ENCODE measurements around the gene OSBPL3. TPM values are rescaled to one million over a fixed set of nuclear protein-coding genes. Genes with fewer than 3 reads are reported as not detected.

OSBPL3 gene
- total RNA-seq, 6 experiments from 2014 or later, result 49.7 to 68.8 (median 63.2) TPM

DNA sequence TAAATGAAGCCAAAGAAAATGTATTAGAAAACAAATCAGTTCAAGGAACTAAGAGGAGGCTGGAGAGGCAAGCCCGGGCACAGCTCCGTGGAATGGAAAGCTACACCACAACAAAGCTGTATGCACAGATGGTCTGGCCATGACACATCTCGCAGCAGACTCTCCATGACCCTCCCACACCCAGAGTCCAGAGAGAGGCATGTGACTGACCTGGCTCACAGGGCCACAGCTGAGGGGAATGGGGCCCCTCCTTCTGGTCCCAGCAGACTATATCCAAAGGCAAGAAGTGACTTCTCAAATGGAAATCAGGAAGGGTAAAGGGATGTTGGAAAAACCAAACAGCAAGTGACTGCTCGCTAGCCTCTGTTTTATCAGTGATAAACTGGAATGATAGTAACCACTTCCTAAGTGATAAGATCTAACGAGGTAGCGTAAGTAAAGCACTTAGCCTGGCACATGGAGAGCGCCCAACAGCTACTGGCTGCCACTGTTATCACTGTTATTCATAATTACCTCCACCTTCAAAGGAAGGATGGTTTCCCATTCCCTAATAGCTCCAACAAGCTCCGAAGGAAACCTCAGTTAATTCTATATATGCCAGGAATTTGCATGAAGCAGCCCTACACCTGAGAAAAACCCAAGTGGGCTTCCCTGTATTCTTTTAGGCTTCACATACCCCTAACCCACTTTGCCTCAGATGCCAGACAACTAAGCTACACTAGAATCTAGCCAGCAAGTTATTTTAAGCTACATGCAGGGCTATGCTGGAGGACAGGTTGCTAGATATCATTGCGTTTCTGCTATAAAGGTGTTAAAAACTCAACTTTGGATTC, 8.4 kb downstream of the OSBPL3 start:
- Mint-ChIP-seq H3K36me3 (ENCODE audit: low read depth) (peaks cover 35% of the 10 kb centered on the region), H3K27me3 (ENCODE audit: insufficient read depth) (no peaks in the 10 kb centered on the region), H3K9me3 (no peaks in the 10 kb centered on the region), H3K27ac (peak overlapping the region; percentile 92), H3K4me3 (peak overlapping the region; percentile 73), H3K4me1 (ENCODE audit: low read depth) (peaks cover 95% of the 10 kb centered on the region)
- DNase-seq, result peak; percentile 91
- TF ChIP-seq, protein P1, sequence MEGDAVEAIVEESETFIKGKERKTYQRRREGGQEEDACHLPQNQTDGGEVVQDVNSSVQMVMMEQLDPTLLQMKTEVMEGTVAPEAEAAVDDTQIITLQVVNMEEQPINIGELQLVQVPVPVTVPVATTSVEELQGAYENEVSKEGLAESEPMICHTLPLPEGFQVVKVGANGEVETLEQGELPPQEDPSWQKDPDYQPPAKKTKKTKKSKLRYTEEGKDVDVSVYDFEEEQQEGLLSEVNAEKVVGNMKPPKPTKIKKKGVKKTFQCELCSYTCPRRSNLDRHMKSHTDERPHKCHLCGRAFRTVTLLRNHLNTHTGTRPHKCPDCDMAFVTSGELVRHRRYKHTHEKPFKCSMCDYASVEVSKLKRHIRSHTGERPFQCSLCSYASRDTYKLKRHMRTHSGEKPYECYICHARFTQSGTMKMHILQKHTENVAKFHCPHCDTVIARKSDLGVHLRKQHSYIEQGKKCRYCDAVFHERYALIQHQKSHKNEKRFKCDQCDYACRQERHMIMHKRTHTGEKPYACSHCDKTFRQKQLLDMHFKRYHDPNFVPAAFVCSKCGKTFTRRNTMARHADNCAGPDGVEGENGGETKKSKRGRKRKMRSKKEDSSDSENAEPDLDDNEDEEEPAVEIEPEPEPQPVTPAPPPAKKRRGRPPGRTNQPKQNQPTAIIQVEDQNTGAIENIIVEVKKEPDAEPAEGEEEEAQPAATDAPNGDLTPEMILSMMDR (IDR thresholded peaks at IDR 0.05), result no peak

DNA sequence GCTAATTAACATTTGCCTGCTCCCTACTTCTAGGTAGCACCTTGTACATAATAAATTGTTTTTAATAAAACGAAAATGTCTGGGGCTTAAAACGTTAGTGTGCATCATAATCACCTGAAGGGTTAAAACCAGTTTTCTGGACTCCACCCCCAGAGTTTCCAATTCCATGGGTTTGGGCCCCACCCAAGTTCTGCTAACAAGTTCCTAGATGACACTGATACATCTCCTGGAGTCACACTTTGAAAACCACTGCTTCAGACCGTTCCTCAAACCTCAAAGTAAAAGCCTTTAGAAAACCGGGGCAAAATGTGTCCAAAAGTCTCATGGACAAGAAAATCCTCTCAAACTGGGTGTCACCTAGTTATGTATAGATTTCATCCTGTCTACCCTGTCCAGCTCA, 9.3 kb downstream of the OSBPL3 start:
- H3K4me1 Mint-ChIP-seq (ENCODE audit: low read depth), result peaks cover 95% of the 10 kb centered on the region
- peak overlapping the region; percentile 92 for H3K27ac Mint-ChIP-seq
- DNase-seq, result no peak
- peak overlapping the region; percentile 73 for H3K4me3 Mint-ChIP-seq
- H3K36me3 Mint-ChIP-seq (ENCODE audit: low read depth), result peaks cover 35% of the 10 kb centered on the region
- H3K27me3 Mint-ChIP-seq (ENCODE audit: insufficient read depth), result no peaks in the 10 kb centered on the region
- TF ChIP-seq, protein P1 (IDR thresholded peaks at IDR 0.05), result no peak
- H3K9me3 Mint-ChIP-seq, result no peaks in the 10 kb centered on the region

DNA sequence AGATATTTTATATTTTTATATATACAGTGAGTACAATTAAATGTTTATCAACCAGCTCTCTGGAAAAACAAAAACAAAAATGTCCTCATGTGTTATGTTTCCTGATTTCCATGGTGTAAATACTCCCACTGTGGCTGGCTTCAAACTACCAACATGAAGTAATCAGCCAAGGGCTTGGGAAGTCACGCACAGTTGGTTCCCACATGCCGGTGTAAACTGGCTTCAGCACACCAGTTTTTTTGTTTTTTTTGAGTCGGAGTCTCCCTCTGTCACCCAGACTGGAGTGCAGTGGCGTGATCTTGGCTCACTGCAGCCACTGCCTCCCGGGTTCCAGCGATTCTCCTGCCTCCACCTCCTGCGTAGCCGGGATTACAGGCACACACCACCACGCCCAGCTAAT, 11.8 kb downstream of the OSBPL3 start:
- H3K36me3 Mint-ChIP-seq (ENCODE audit: low read depth), result peaks cover 25% of the 10 kb centered on the region
- H3K27ac Mint-ChIP-seq, result no peak overlapping the region
- no peak for DNase-seq
- H3K4me3 Mint-ChIP-seq, result no peak overlapping the region
- H3K4me1 Mint-ChIP-seq (ENCODE audit: low read depth), result peaks cover 92% of the 10 kb centered on the region
- TF ChIP-seq, protein P1 (IDR thresholded peaks at IDR 0.05), result no peak
- peaks cover 3% of the 10 kb centered on the region; the same call in 1 of the 2 replicates for H3K27me3 Mint-ChIP-seq (ENCODE audit: insufficient read depth)
- no peaks in the 10 kb centered on the region for H3K9me3 Mint-ChIP-seq

DNA sequence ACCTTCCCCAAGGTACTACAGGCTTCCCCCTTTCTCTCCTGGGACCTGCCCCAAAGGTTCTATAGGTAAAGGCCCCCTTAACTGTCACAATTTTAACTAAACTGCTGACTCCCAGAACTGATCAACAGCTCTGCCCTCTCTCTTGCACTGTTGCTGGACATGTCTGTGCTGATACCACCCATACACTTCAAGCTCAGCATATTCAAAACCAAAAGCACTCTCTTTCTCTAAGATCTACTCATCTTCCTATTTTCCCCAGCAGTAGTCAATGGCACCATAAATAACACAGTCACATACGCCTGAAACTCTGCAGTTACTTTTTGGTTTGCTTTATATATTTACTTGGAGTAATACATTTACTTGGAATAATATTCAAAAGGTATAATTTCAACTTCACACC, 12.3 kb downstream of the OSBPL3 start:
- H3K4me1 Mint-ChIP-seq (ENCODE audit: low read depth), result peaks cover 91% of the 10 kb centered on the region
- peak overlapping the region; percentile 49 for H3K27ac Mint-ChIP-seq
- TF ChIP-seq, protein P1 (IDR thresholded peaks at IDR 0.05), result no peak
- no peaks in the 10 kb centered on the region for H3K9me3 Mint-ChIP-seq
- peaks cover 26% of the 10 kb centered on the region for H3K36me3 Mint-ChIP-seq (ENCODE audit: low read depth)
- no peak for DNase-seq
- H3K4me3 Mint-ChIP-seq, result no peak overlapping the region
- peaks cover 4% of the 10 kb centered on the region; the same call in 1 of the 2 replicates for H3K27me3 Mint-ChIP-seq (ENCODE audit: insufficient read depth)

DNA sequence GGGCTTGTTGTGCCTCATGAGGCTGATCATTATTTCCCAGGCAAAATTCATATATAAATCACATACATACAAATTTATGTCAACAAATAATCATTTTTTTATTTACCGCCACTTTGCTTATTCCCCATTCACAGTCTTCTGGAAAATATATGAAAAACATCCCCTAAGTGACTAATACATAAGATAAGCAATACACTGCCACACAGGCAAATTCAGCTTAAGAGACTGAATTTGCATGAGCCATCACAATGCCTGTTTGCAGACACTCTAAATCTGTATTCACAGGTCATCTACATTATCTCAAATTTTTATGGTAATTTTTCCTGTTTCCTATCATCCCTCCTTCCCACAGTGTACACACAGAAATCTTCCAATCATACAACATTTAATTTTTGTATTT, 13.2 kb downstream of the OSBPL3 start:
- H3K9me3 Mint-ChIP-seq, result no peaks in the 10 kb centered on the region
- TF ChIP-seq, protein P1 (IDR thresholded peaks at IDR 0.05), result no peak
- H3K4me3 Mint-ChIP-seq, result no peak overlapping the region
- peak overlapping the region; percentile 49 for H3K27ac Mint-ChIP-seq
- DNase-seq, result no peak
- H3K27me3 Mint-ChIP-seq (ENCODE audit: insufficient read depth), result peaks cover 4% of the 10 kb centered on the region; the same call in 1 of the 2 replicates
- peaks cover 85% of the 10 kb centered on the region for H3K4me1 Mint-ChIP-seq (ENCODE audit: low read depth)
- H3K36me3 Mint-ChIP-seq (ENCODE audit: low read depth), result peaks cover 27% of the 10 kb centered on the region
